NCI-H526 (cell line): ENCODE results near the gene PALLD.

Experiments
- DNase-seq, 2 experiments: peaks; one replicate each; lab custom pipeline; 2025; lab: John Stamatoyannopoulos, UW

PALLD gene

GRCh38 chr4:168734703-168735678 is 238.1 kb downstream of the PALLD start:
- DNase-seq: no peak

GRCh38 chr4:168735735-168736134 is 238.9 kb downstream of the PALLD start:
- no peak for DNase-seq

GRCh38 chr4:168736860-168737805 is 240.3 kb downstream of the PALLD start:
- DNase-seq: peak; percentile 12 to 56

GRCh38 chr4:168737806-168738172 is 240.9 kb downstream of the PALLD start:
- DNase-seq: no peak

- DNase-seq: no peak
Measured at GRCh38 chr4:168739886-168740285, 243.0 kb downstream of the PALLD start.

GRCh38 chr4:168740691-168741090 is 243.8 kb downstream of the PALLD start:
- DNase-seq: no peak

GRCh38 chr4:168741281-168742173 is 244.7 kb downstream of the PALLD start:
- DNase-seq: no peak

- DNase-seq: no peak
Measured at GRCh38 chr4:168743131-168743530, 246.3 kb downstream of the PALLD start.

- no peak for DNase-seq
Measured at GRCh38 chr4:168743601-168744000, 246.7 kb downstream of the PALLD start.

GRCh38 chr4:168744021-168744420 is 247.2 kb downstream of the PALLD start:
- no peak for DNase-seq

GRCh38 chr4:168748807-168749206 is 252.0 kb downstream of the PALLD start:
- DNase-seq: no peak

- no peak for DNase-seq
Measured at GRCh38 chr4:168751263-168752225, 254.7 kb downstream of the PALLD start.

- DNase-seq: no peak
Measured at GRCh38 chr4:168755598-168756477, 259.0 kb downstream of the PALLD start.

GRCh38 chr4:168757500-168757899 is 260.6 kb downstream of the PALLD start:
- no peak for DNase-seq

- DNase-seq: no peak
Measured at GRCh38 chr4:168758351-168758876, 261.6 kb downstream of the PALLD start.

- no peak for DNase-seq
Measured at GRCh38 chr4:168759321-168759720, 262.5 kb downstream of the PALLD start.

- no peak for DNase-seq
Measured at GRCh38 chr4:168759959-168760527, 263.2 kb downstream of the PALLD start.

GRCh38 chr4:168761066-168761465 is 264.2 kb downstream of the PALLD start:
- DNase-seq: no peak

- DNase-seq: no peak
Measured at GRCh38 chr4:168765322-168765721, 268.5 kb downstream of the PALLD start.
